Neural cell (in vitro differentiated cells): ENCODE data around the gene ACE. TPM values are rescaled to one million over a fixed set of nuclear protein-coding genes. Genes with fewer than 3 reads are reported as not detected.

Experiments used
- H2AFZ ChIP-seq: fragments of 200-600, 300-800 bp; sonication (generic), shearing (Covaris generic); 2 replicates; pipeline ENCODE4 v1.6.0; 2014; ENCODE audit warnings: low read depth, mild to moderate bottlenecking, antibody characterized with exemption, low read length, moderate library complexity
- H3F3A ChIP-seq: fragments of 200-600 bp; shearing (Covaris generic); 2 replicates; pipeline ENCODE4 v1.6.1; 2016; ENCODE audit warnings: mild to moderate bottlenecking, moderate library complexity, mixed read lengths, antibody characterized with exemption, low read length; ENCODE audit not compliant: insufficient read depth, poor library complexity, severe bottlenecking
- H3K27ac ChIP-seq: fragments of 200-600, 300-800 bp; sonication (generic), shearing (Covaris generic); 2 replicates; pipeline ENCODE4 v1.5.1; 2014; ENCODE audit warnings: mild to moderate bottlenecking, low read length, moderate library complexity
- H3K27me3 ChIP-seq: fragments of 300-800, 200-600 bp; sonication (generic), shearing (Covaris generic); 2 replicates; pipeline ENCODE4 v1.6.0; 2014; ENCODE audit warnings: mild to moderate bottlenecking, low read depth, low read length, moderate library complexity; ENCODE audit not compliant: insufficient read depth
- H3K36me3 ChIP-seq: fragments of 300-800, 200-600 bp; sonication (generic), shearing (Covaris generic); 2 replicates; pipeline ENCODE4 v1.5.1; 2014; ENCODE audit warnings: mild to moderate bottlenecking, antibody characterized with exemption, low read length, moderate library complexity; ENCODE audit not compliant: insufficient read depth
- H3K4me2 ChIP-seq: fragments of 300-800, 200-600 bp; sonication (generic), shearing (Covaris generic); 2 replicates; pipeline ENCODE4 v1.6.0; 2014; ENCODE audit warnings: mild to moderate bottlenecking, low read length
- H3K4me3 ChIP-seq: fragments of 300-800, 200-600 bp; sonication (generic), shearing (Covaris generic); 2 replicates; pipeline ENCODE4 v1.5.1; 2014; ENCODE audit warnings: mild to moderate bottlenecking, low read length, moderate library complexity
- H3K79me2 ChIP-seq: fragments of 200-600 bp; shearing (Covaris generic); replicated peaks from 2 replicates; pipeline ENCODE4 v1.6.0; 2014; ENCODE audit warnings: mild to moderate bottlenecking, low read length, moderate library complexity; ENCODE audit not compliant: insufficient read depth
- H3K9ac ChIP-seq: fragments of 300-800, 200-600 bp; sonication (generic), shearing (Covaris generic); 2 replicates; pipeline ENCODE4 v1.6.1; 2016; ENCODE audit warnings: mild to moderate bottlenecking, low read length, mixed read lengths
- H3K9me2 ChIP-seq: fragments of 200-600 bp; shearing (Covaris generic); 2 replicates; pipeline ENCODE4 v1.6.1; 2016; ENCODE audit warnings: mild to moderate bottlenecking, low read length, mixed read lengths; ENCODE audit not compliant: insufficient read depth
- H3K9me3 ChIP-seq: fragments of 200-600, 300-800 bp; sonication (generic), shearing (Covaris generic); 2 replicates; pipeline ENCODE4 v1.6.1; 2016; ENCODE audit warnings: mild to moderate bottlenecking, mixed run types, low read length, moderate library complexity, mixed read lengths
- H4K20me1 ChIP-seq: fragments of 200-600 bp; shearing (Covaris generic); 2 replicates; pipeline ENCODE4 v1.6.1; 2016; ENCODE audit warnings: mild to moderate bottlenecking, mixed run types; ENCODE audit not compliant: insufficient read depth
- CTCF ChIP-seq: fragments of 450-650 bp; IDR thresholded peaks from 2 replicates; pipeline ENCODE4 v1.5.1; 2014; ENCODE audit warnings: antibody characterized with exemption, mild to moderate bottlenecking, moderate library complexity; ENCODE audit not compliant: poor library complexity, severe bottlenecking
- EP300 ChIP-seq: fragments of 450-650 bp; conservative IDR thresholded peaks from 2 replicates; pipeline ENCODE4 v1.6.1; 2014; ENCODE audit warnings: antibody characterized with exemption, mild to moderate bottlenecking, moderate library complexity; ENCODE audit not compliant: poor library complexity, severe bottlenecking
- EZH2 ChIP-seq: fragments of 200-600, 300-800 bp; shearing (Covaris generic), sonication (generic); IDR thresholded peaks from 2 replicates; pipeline ENCODE4 v1.6.1; 2014; ENCODE audit warnings: antibody characterized with exemption, low read length, borderline replicate concordance, mild to moderate bottlenecking; ENCODE audit not compliant: insufficient read depth, poor library complexity, severe bottlenecking
- MXI1 ChIP-seq: fragments of 450-650 bp; conservative IDR thresholded peaks from 2 replicates; pipeline ENCODE4 v1.6.1; 2014; ENCODE audit warnings: antibody characterized with exemption, mild to moderate bottlenecking; ENCODE audit not compliant: poor library complexity, severe bottlenecking
- POLR2AphosphoS5 ChIP-seq: IDR thresholded peaks from 2 replicates; pipeline ENCODE4 v1.6.1; 2012
- RAD21 ChIP-seq: fragments of 450-650 bp; conservative IDR thresholded peaks from 2 replicates; pipeline ENCODE4 v1.6.1; 2014; ENCODE audit warnings: antibody characterized with exemption, mild to moderate bottlenecking, moderate library complexity
- REST ChIP-seq: IDR thresholded peaks from 2 replicates; pipeline ENCODE4 v1.6.1; 2012; ENCODE audit warnings: borderline replicate concordance
- SMC3 ChIP-seq: fragments of 450-650 bp; conservative IDR thresholded peaks from 2 replicates; pipeline ENCODE4 v1.6.1; 2014; ENCODE audit warnings: antibody characterized with exemption, mild to moderate bottlenecking, moderate library complexity; ENCODE audit not compliant: poor library complexity
- TAF1 ChIP-seq: IDR thresholded peaks from 2 replicates; pipeline ENCODE4 v1.6.1; 2012; ENCODE audit warnings: low read depth
- polyA plus RNA-seq: library from polyadenylated mRNA; depleted of rRNA; stranded (reverse); fragments of >200 nt; gene quantifications from 2 replicates; pipeline ENCODE4 v1.2.3, GENCODE V29; 2014

Gene ACE
- polyA plus RNA-seq, 1 donor from 2014 or later = 1.5 TPM

GRCh38 chr17:63474174-63474573, 2.7 kb upstream of the ACE start:
- no peak overlapping the region for H3K4me2 ChIP-seq
- no peak overlapping the region for H3K27ac ChIP-seq
- H3K27me3 ChIP-seq = peaks cover 40% of the 10 kb centered on the region
- no peaks in the 10 kb centered on the region for H3K79me2 ChIP-seq
- H2AFZ ChIP-seq = no peak overlapping the region
- no peak overlapping the region for H3K4me3 ChIP-seq
- no peak overlapping the region for H3K9ac ChIP-seq
- TF ChIP-seq MXI1 (no peak), SMC3 (no peak), POLR2AphosphoS5 (no peak), REST (no peak), TAF1 (no peak), CTCF (no peak), EZH2 (no peak), EP300 (no peak), RAD21 (no peak)
- no peaks in the 10 kb centered on the region for H3K36me3 ChIP-seq
- H4K20me1 ChIP-seq = no peaks in the 10 kb centered on the region
- no peaks in the 10 kb centered on the region for H3K9me2 ChIP-seq
- no peaks in the 10 kb centered on the region for H3F3A ChIP-seq
- no peaks in the 10 kb centered on the region for H3K9me3 ChIP-seq

GRCh38 chr17:63474586-63475460, 2.0 kb upstream of the ACE start:
- Histone ChIP-seq H3K4me3 (no peak overlapping the region), H3K27me3 (peaks cover 44% of the 10 kb centered on the region), H3K9ac (no peak overlapping the region), H3K9me2 (no peaks in the 10 kb centered on the region), H4K20me1 (no peaks in the 10 kb centered on the region), H3K27ac (no peak overlapping the region), H3K36me3 (no peaks in the 10 kb centered on the region), H2AFZ (no peak overlapping the region), H3K9me3 (no peaks in the 10 kb centered on the region), H3K79me2 (no peaks in the 10 kb centered on the region), H3F3A (no peaks in the 10 kb centered on the region), H3K4me2 (no peak overlapping the region)
- TF ChIP-seq POLR2AphosphoS5 (no peak), CTCF (no peak), MXI1 (no peak), REST (no peak), RAD21 (no peak), SMC3 (no peak), TAF1 (no peak), EZH2 (no peak), EP300 (no peak)
